Placental epithelial cell (primary cell): ENCODE data around the gene TPST2. TPM values are rescaled to one million over a fixed set of nuclear protein-coding genes. Genes with fewer than 3 reads are reported as not detected.

Experiments used
- small RNA-seq: library from RNA; depleted of rRNA; stranded (forward); fragments of <200 nt; gene quantifications from one replicate; pipeline ENCODE3, GENCODE V24; 2012
- total RNA-seq: library from RNA; depleted of rRNA; stranded (reverse); fragments of >200 nt; gene quantifications from 2 replicates; pipeline ENCODE4 v1.2.3, GENCODE V29; 2012

TPST2 gene
- total RNA-seq = 11.8 and 14.2 TPM in 2 replicates

DNA sequence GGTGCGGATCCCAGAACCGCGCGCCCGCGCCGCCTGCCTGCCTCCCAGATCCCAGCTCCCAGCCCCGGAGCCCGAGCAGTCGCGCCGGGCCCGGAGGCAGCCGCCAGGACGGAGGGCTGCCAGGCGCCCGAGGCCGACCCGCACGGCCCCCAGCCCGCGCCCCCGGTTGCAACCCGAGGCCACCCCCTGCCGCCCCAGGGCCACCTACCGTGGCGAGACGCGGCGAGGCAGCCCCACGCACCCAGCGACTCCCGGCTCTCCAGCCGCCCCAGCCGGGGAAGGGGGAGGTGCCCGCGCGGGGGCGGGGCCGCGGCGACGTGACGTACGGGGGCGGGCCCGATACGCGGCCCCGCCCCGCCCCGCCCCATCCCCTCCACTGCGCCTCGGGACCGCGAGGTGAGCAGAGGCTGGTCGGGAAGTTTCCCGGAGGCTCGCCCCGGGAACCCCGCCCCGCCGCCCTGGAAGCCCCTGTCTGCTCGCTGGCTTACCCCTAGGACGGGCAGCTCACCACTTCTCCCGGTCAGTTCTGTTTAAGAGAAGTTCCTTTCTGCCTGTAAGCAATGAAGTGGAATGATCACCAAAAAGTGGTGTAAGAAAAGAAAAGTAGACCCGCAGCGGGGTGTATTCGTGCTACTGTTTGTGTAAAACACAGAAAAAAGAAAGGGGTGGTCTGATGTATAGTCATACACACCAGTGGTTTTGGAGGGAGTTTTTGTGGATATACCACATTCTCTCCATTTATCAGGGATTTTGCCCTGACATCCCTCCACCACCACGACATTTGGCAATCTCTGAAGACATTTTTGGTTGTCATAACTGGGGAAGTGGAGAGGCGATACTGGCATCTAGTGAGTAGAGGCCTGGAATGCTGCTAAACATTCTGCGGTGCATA, at the start of gene TPST2:
TSS of gene TPST2 (minus strand) at position 288 of the 892 bp plus-strand sequence. CDS start 48,502 bp downstream, outside the sequence.

DNA sequence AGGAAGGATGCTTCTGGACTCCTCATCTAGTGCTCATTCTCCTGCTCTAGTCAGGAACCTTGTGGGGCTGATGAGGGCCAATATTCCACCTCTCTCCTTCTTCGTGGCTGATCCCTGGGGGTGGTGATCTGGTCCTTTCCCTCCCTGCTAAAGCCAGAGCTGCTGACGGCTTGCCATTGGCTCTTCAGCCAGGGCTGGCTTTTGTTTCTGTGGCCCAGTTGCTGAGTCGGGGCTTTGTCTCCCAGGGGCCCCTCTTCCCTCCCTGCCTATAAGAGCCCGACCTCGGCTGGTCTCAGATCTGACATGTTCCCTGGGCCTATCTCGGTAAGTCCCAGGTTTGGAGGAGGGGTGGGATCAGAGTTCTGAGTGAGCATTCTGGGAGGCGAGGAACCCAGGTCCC, 31.7 kb upstream of the TPST2 start, which contains the start of gene CRYBA4:
TSS of gene CRYBA4 (plus strand) at position 301 of the 400 bp plus-strand sequence. CDS start 634 bp downstream, outside the sequence.

DNA sequence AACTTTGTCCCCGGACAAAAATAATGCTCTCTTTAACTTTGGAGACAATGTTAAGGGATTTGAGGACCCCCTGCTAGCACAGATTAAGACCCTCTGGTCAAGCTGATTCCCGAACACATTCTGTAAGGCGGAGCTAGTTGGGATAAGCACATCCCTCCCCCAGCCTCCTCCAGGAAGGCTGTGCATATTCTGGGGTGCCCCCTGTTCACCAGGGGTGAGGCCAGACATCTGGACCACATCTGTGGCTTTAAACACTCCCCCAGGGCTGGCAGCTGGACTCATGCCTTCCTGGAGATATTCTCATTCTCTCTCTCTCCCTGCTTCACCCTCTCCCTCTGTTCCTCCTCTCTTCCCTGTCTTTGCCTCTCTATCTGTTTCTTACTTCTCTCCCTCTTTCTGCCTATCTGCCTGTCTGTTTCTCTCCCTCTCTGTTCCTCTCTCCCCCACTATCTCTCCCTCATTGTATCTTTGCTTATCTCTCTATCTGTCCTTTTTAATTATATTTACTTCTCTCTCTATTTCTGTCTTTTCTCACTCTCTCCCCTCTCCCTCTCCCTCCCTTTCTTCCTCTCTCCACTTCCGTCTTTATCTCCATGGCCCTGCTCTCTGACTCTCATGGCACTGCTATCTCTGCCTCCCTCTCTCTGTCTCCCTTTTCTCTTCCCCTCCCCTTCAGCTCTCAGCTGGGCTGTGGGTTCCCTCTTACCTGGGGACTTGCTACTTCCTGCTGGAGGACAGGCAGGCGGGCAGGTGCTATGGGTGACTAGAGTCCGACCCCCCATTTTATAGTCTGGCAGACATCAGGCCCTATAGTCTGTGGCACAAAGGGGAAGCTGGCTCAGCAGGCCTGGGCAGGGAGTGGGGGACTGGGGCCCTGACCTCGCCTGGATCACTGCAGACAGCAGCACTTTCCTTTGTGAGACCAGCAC, 27.6 kb upstream of the TPST2 start, which contains the start of gene CRYBB1:
TSS of gene CRYBB1 (minus strand) at position 757 of the 929 bp plus-strand sequence. CDS start 1,708 bp downstream, outside the sequence.

DNA sequence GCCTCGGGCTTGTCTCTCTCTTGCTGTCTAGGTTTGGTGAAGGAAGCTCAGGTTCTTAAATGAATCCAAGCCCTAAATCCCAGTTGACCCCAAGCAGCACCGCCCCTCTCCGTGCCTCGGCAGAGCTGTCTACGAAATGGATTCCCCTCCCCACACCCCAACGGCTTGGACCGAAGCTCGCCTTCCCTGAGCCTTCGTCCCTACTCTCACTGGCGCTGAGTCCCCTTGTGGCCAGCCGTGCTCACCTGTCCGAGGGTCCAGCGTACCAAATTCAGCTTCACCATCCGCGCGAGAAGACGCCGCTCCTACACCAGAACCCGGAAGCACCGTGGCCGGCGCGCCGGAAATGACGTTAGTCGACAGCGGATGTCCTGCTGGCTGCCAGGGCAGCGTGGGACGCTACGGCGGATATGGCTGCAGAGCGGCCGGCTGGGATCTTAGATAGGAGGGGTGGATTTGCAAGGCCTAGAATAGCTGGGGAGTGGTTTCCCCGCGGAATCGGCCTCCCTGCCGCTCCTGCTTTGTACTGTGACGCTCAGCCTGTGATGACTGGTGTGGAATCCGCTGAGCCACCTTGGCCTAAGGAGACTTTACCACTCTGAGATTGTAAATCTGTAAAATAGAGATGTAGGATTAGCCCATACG, 77.7 kb downstream of the TPST2 start, which contains the start of gene TFIP11:
TSS of gene TFIP11 (minus strand) at position 325 of the 645 bp plus-strand sequence. CDS start 2,201 bp downstream, outside the sequence.

DNA sequence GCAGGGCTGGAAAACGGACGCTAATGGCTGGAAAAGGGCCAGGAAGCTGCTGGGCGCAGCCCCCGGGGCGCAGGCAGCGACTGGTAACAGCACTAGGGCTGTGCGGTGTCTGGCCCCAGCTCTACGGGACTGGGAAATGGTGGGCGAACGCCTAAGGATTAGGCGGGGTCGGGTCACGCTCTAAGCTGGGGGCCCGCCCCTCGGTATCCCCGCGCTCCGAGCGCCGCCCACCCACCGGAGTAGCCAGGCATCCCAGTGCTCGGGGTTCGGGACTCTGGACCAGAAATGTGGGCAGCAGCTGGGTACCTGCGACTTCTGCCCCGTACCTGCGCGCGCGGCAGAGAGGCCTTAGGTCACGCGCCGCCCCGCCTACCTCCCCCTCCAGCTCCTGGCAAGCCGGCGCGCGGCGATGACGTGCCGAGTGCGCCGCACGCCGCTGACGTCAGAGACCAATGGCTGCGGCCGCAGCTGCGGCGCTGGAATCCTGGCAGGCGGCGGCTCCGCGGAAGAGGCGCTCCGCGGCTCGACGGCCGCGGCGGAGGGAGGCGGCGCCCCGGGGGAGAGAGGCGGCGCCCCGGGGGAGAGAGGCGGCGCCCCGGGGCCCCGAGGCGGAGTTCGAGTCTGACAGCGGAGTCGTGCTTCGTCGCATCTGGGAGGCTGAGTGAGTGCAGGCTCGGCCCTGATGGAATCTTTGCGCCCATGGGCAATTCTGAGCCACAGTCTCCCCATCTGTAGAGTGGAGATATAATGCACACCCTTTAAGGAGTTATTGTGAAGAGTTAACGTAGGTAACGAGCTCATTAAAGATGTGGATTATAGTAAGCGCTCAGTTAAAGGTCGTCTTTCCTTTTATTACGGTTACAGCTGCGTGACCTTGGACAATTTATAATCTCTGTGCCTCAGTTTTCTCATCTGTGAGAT, 106.2 kb downstream of the TPST2 start, which contains the start of the genes HPS4 and SRRD:
TSS of gene HPS4 (minus strand) at position 345 of the 921 bp plus-strand sequence. CDS start 2,021 bp downstream, outside the sequence.
TSS of gene SRRD (plus strand) at position 439 of the 921 bp plus-strand sequence. CDS start at position 453, 14 bp downstream.

Small RNA genes within 50 kb of the gene (small RNA-seq; reads per million reads assigned to genes)
- 8.8 reads per million, percentile 94 among the genes with 10 or more reads in this experiment for gene MIR548J

Other genes starting within 250 kb of the TPST2 start
- 0.65 TPM in 1 of 2 replicates, not detected in the other for gene ASPHD2, start 160.9 kb downstream of the TPST2 start, total RNA-seq
- 36.1 and 40.0 TPM in 2 replicates for gene HPS4, start 106.3 kb downstream of the TPST2 start, total RNA-seq
- gene SRRD, start 106.3 kb downstream of the TPST2 start, total RNA-seq = 13.7 and 17.5 TPM in 2 replicates
- gene TFIP11, start 77.7 kb downstream of the TPST2 start, total RNA-seq = 39.3 and 39.8 TPM in 2 replicates
- gene CRYBB1, start 27.9 kb upstream of the TPST2 start, total RNA-seq = not detected in 2 replicates
- not detected in 2 replicates for gene CRYBA4, start 31.8 kb upstream of the TPST2 start, total RNA-seq
- gene MIAT, start 67.5 kb upstream of the TPST2 start, total RNA-seq = 0.76 and 0.79 TPM in 2 replicates